Measurements from ENCODE around the gene ERGIC1.
A peak's percentile ranks its signal among the peaks of the same experiment; 100 is the strongest.

ERGIC1 gene

GRCh38 chr5:172921906-172922305, 87.9 kb downstream of the ERGIC1 start:
- DNase-seq (ENCODE audit: low spot score): peak; percentile 70

- DNase-seq (ENCODE audit: low spot score): no peak
These were observed 89.5 kb downstream of the ERGIC1 start for GRCh38 chr5:172923539-172923938.

- DNase-seq (ENCODE audit: low spot score): no peak
These were observed 91.4 kb downstream of the ERGIC1 start for GRCh38 chr5:172925336-172925948.

- DNase-seq (ENCODE audit: low spot score): no peak
These were observed 92.0 kb downstream of the ERGIC1 start for GRCh38 chr5:172926008-172926523.

- peak; percentile 56 for DNase-seq (ENCODE audit: low spot score)
These were observed 92.7 kb downstream of the ERGIC1 start for GRCh38 chr5:172926796-172927195.

GRCh38 chr5:172929371-172929838, 95.4 kb downstream of the ERGIC1 start:
- DNase-seq (ENCODE audit: low spot score): no peak

- DNase-seq (ENCODE audit: low spot score): no peak
These were observed 97.0 kb downstream of the ERGIC1 start for GRCh38 chr5:172931001-172931536.

- peak; percentile 79 for DNase-seq (ENCODE audit: low spot score)
These were observed 98.4 kb downstream of the ERGIC1 start for GRCh38 chr5:172932313-172933017.

GRCh38 chr5:172933238-172933637, 99.2 kb downstream of the ERGIC1 start:
- no peak for DNase-seq (ENCODE audit: low spot score)

- no peak for DNase-seq (ENCODE audit: low spot score)
These were observed 101.0 kb downstream of the ERGIC1 start for GRCh38 chr5:172935096-172935495.

- no peak for DNase-seq (ENCODE audit: low spot score)
These were observed 102.3 kb downstream of the ERGIC1 start for GRCh38 chr5:172936401-172936800.

- peak; percentile 46 for DNase-seq (ENCODE audit: low spot score)
These were observed 105.0 kb downstream of the ERGIC1 start for GRCh38 chr5:172939071-172939470.

GRCh38 chr5:172939611-172940267, 105.7 kb downstream of the ERGIC1 start:
- DNase-seq (ENCODE audit: low spot score): peak; percentile 89

GRCh38 chr5:172940268-172941066, 106.4 kb downstream of the ERGIC1 start:
- peak; percentile 29 for DNase-seq (ENCODE audit: low spot score)

GRCh38 chr5:172941067-172941516, 107.0 kb downstream of the ERGIC1 start:
- DNase-seq (ENCODE audit: low spot score): peak; percentile 27

- no peak for DNase-seq (ENCODE audit: low spot score)
These were observed 108.5 kb downstream of the ERGIC1 start for GRCh38 chr5:172942556-172942955.

- DNase-seq (ENCODE audit: low spot score): no peak
These were observed 109.3 kb downstream of the ERGIC1 start for GRCh38 chr5:172943283-172943841.

GRCh38 chr5:172943906-172944305, 109.9 kb downstream of the ERGIC1 start:
- DNase-seq (ENCODE audit: low spot score): no peak

GRCh38 chr5:172944741-172945140, 110.7 kb downstream of the ERGIC1 start:
- no peak for DNase-seq (ENCODE audit: low spot score)

- no peak for DNase-seq (ENCODE audit: low spot score)
These were observed 111.1 kb downstream of the ERGIC1 start for GRCh38 chr5:172945151-172945550.

GRCh38 chr5:172946146-172946545, 112.1 kb downstream of the ERGIC1 start:
- DNase-seq (ENCODE audit: low spot score): no peak

Measured in cerebellar cortex (tissue), 1 donor.